Colonic mucosa (tissue), 4 donors: ENCODE data around the gene OR5AN1. TPM values are rescaled to one million over a fixed set of nuclear protein-coding genes. Genes with fewer than 3 reads are reported as not detected.
"Not testable (repeated sequence)": the region's sequence is repeated elsewhere in the genome, so short reads cannot be mapped to it uniquely, and the experiment has no call there.

Source experiments
- DNase-seq: peaks from one replicate; pipeline ENCODE4 v3.0.0-alpha.2; 2020
- H3K27ac ChIP-seq: fragments of 200-600 bp; one replicate; pipeline ENCODE4 v1.8.0; 2021
- H3K27me3 ChIP-seq: fragments of 200-600 bp; one replicate; pipeline ENCODE4 v1.8.0; 2021
- H3K36me3 ChIP-seq: fragments of 200-600 bp; one replicate; pipeline ENCODE4 v1.8.0; 2021
- H3K4me1 ChIP-seq: fragments of 200-600 bp; one replicate; pipeline ENCODE4 v1.8.0; 2021; ENCODE audit warnings: mild to moderate bottlenecking
- H3K4me3 ChIP-seq: fragments of 200-600 bp; one replicate; pipeline ENCODE4 v1.8.0; 2021
- H3K9ac ChIP-seq, 2 donors: one replicate each; pipeline ENCODE4 v1.7.0; 2013; ENCODE audit warnings: control low read depth in 2 of 2, low read depth in 2 of 2, low read length in 2 of 2
- H3K9me3 ChIP-seq: fragments of 200-600 bp; one replicate; pipeline ENCODE4 v1.8.0; 2021
- intact Hi-C: fragments of 100-400 bp; cut with DNase I; formaldehyde crosslinking; loops from one replicate; pipeline ENCODE4 v1.14.1; 2022
- total RNA-seq, 2 donors: library from RNA; stranded (reverse); fragmentation: NEBNext Ultra II Directional in 1 of 2; extraction: Animal tissue kit (Norgen Biotek cat#: 25700) in 1 of 2; gene quantifications; one replicate each; pipeline ENCODE4 v1.2.1, GENCODE V29; 2021
- TF ChIP-seq, protein P1 (sequence below): fragments of 200-600 bp; IDR thresholded peaks from one replicate; pipeline ENCODE4 v1.8.0; 2022; ENCODE audit warnings: antibody characterized with exemption, mild to moderate bottlenecking
- donor health status: healthy.
- donor health status: DM: no; HTN: no; CAD: no.
- donor health status: DM: no; HTN: no; CAD: no.

Gene OR5AN1, protein sequence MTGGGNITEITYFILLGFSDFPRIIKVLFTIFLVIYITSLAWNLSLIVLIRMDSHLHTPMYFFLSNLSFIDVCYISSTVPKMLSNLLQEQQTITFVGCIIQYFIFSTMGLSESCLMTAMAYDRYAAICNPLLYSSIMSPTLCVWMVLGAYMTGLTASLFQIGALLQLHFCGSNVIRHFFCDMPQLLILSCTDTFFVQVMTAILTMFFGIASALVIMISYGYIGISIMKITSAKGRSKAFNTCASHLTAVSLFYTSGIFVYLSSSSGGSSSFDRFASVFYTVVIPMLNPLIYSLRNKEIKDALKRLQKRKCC
- not detected for total RNA-seq

DNA sequence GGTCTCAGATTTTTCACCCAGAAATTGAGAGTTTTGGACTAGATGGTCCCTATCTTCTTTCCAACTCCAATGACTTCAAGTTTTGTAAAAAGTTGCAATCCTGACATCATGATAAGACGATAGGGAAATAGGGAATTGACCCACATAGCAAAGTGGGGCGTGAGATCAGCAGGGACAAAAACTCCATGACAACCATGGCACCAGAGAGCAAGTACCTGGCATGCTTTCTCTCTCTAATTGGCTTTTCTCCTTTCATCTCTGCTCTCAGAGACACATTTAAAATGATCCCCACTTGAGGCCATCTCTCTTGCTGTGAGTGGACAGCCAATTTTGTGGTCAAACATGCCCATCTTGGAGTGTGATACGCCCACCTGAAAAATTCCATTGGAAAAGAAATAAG, at the start of gene OR5AN1:
TSS of gene OR5AN1 (plus strand) at position 301 of the 400 bp plus-strand sequence. CDS start 5,564 bp downstream, outside the sequence.
- no peaks in the 10 kb centered on the region for H3K9me3 ChIP-seq
- H3K4me3 ChIP-seq: no peak within 1 kb of the TSS
- intact Hi-C loops: no loop called here
- H3K4me1 ChIP-seq: no peaks in the 10 kb centered on the region
- no peak within 1 kb of the TSS for H3K9ac ChIP-seq
- no peak within 1 kb of the TSS for H3K27ac ChIP-seq
- no peaks in the 10 kb centered on the region for H3K27me3 ChIP-seq
- H3K36me3 ChIP-seq: no peaks in the 10 kb centered on the region
- TF ChIP-seq, protein P1, sequence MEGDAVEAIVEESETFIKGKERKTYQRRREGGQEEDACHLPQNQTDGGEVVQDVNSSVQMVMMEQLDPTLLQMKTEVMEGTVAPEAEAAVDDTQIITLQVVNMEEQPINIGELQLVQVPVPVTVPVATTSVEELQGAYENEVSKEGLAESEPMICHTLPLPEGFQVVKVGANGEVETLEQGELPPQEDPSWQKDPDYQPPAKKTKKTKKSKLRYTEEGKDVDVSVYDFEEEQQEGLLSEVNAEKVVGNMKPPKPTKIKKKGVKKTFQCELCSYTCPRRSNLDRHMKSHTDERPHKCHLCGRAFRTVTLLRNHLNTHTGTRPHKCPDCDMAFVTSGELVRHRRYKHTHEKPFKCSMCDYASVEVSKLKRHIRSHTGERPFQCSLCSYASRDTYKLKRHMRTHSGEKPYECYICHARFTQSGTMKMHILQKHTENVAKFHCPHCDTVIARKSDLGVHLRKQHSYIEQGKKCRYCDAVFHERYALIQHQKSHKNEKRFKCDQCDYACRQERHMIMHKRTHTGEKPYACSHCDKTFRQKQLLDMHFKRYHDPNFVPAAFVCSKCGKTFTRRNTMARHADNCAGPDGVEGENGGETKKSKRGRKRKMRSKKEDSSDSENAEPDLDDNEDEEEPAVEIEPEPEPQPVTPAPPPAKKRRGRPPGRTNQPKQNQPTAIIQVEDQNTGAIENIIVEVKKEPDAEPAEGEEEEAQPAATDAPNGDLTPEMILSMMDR: no peak
- no peak for DNase-seq

DNA sequence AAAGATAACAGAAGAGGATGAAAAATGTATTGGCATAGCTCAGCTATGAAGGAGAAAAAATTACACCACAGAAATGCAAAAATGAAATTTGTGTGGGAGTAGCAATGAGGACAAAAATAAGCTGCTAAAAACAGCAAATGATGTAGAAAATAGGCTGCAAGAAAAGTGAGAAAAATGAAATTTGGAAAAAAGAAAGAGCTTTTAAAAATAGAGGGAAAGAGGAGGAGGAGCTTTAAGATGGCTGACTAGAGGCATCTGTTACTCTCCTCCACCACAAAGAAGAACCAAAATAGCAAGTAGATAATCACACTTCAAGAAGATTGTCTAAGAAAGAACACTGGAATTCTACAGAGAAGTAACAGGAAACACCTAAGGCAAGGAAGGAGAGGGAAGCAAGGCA, 23.7 kb upstream of the OR5AN1 start:
- Histone ChIP-seq H3K36me3 (no peaks in the 10 kb centered on the region), H3K4me3 (no peak overlapping the region), H3K9ac (no peak overlapping the region), H3K27me3 (no peaks in the 10 kb centered on the region), H3K4me1 (no peaks in the 10 kb centered on the region), H3K9me3 (no peaks in the 10 kb centered on the region), H3K27ac (no peak overlapping the region)
- no peak for DNase-seq
- intact Hi-C loops: no loop called here
- TF ChIP-seq, protein P1: no peak

DNA sequence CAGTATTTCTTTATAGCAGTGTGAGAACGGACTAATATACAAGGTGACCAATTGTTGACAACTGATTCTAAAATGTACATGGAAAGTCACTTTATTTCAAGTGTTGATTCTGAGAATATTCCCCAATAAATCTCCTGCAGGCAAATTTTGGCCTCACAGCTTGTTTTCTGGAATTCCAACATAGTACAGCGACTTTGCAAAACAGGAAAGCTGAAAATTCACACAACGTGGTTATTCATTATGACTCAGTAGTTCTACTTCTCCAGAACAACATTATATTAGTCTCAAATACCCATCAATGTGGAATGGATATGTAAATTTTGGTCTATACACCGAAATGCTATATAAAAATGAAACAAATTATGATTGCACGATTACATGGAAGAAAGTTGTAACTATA, 22.5 kb upstream of the OR5AN1 start:
- TF ChIP-seq, protein P1: no peak
- no peaks in the 10 kb centered on the region for H3K36me3 ChIP-seq
- H3K4me1 ChIP-seq: no peaks in the 10 kb centered on the region
- no peaks in the 10 kb centered on the region for H3K9me3 ChIP-seq
- DNase-seq: no peak
- H3K27ac ChIP-seq: no peak overlapping the region
- no peak overlapping the region for H3K4me3 ChIP-seq
- intact Hi-C loops: no loop called here
- no peaks in the 10 kb centered on the region for H3K27me3 ChIP-seq
- no peak overlapping the region for H3K9ac ChIP-seq

DNA sequence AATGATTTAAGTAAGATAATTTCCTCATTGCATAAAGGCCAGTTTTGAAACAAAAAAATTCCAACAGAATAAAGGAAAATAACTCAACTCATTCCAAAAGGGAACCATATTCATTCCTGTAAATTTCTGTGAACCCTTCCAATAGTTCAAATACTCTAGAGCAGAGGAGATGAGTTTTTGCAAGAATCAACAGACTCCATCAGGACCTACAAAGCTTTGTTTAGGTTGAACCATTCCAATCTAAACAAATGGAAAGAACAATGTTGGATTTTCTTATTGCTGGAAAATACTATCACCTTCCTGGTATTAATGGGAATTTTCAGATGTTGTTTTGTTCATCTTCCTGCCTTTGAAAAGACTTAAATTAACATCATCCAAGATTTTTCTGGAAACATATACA, 21.8 kb upstream of the OR5AN1 start:
- Histone ChIP-seq H3K36me3 (no peaks in the 10 kb centered on the region), H3K9me3 (no peaks in the 10 kb centered on the region), H3K4me3 (no peak overlapping the region), H3K27me3 (no peaks in the 10 kb centered on the region), H3K9ac (no peak overlapping the region), H3K27ac (no peak overlapping the region), H3K4me1 (no peaks in the 10 kb centered on the region)
- DNase-seq: no peak
- TF ChIP-seq, protein P1: no peak
- intact Hi-C loops: no loop called here

DNA sequence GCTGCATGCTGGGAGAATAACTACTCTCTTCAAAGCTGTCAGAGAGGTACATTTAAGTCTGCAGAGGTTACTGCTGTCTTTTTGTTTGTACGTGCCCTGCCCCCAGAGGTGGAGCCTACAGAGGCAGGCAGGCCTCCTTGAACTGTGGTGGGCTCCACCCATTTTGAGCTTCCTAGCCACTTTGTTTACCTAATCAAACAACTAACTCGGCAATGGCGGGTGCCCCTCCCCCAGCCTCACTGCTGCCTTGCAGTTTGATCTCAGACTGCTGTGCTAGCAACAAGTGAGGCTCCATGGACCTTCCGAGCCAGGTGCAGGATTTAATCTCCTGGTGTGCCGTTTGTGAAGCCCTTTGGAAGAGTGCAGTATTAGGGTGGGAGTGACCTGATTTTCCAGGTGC, 9.0 kb upstream of the OR5AN1 start:
- H3K36me3 ChIP-seq, H3K4me3 ChIP-seq, H3K4me1 ChIP-seq, DNase-seq, H3K27ac ChIP-seq, H3K27me3 ChIP-seq, intact Hi-C loops, H3K9me3 ChIP-seq, H3K9ac ChIP-seq: not testable (repeated sequence)

DNA sequence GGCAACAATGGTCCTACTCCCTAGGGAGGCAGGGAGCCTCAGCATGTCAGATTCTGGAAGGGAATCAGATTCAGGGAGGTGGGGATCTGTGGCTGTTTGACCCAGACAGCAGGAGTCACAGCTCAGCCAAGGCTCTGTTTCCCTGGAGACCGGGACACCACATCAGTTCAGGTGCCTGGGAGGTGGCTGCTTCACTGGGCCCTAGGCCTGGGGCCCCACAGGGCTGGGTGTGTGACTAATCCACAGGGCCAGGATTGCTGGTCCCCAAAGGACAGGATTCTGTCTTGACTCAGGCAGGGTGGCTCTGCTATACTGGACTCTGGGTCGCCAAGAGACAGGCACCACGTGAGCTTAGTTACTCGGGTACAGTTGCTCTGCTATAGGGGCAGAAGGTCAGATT, 3.5 kb upstream of the OR5AN1 start:
- no peak overlapping the region for H3K27ac ChIP-seq
- no peaks in the 10 kb centered on the region for H3K9me3 ChIP-seq
- no peaks in the 10 kb centered on the region for H3K4me1 ChIP-seq
- no peak overlapping the region for H3K4me3 ChIP-seq
- intact Hi-C loops: no loop called here
- H3K36me3 ChIP-seq: no peaks in the 10 kb centered on the region
- TF ChIP-seq, protein P1: no peak
- no peak overlapping the region for H3K9ac ChIP-seq
- no peak for DNase-seq
- H3K27me3 ChIP-seq: no peaks in the 10 kb centered on the region
